HG02759 (cell line): ENCODE data around the gene NEO1.
"Not testable (repeated sequence)": the region's sequence is repeated elsewhere in the genome, so short reads cannot be mapped to it uniquely, and the experiment has no call there.

ENCODE experiments used
- ATAC-seq: cut with Tn5 transposase; IDR thresholded peaks from one replicate; pipeline ENCODE4 v1.9.1; 2021; ENCODE audit warnings: mild to moderate bottlenecking, moderate library complexity; ENCODE audit not compliant: unreplicated experiment

NEO1 gene

GRCh38 chr15:73190189-73190601 is 137.9 kb downstream of the NEO1 start:
- no peak for ATAC-seq

DNA sequence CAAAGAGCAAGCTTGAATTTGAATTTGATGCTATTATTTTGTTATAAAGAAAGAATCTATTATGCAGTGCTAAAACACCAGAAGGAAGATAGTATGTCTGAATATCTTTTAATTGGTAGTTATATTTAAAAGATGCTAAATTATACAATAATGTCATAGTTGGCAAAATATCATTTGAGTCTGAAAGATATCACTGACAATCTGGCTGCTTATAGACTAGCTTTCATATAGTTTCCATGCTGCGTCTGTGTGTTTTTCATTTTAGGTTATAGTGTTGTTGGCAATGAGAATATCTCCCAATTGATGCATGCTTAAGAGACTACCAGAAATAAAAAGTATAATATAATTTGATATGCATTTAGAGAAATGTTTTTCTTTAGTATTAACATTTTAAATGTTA is 142.9 kb downstream of the NEO1 start:
- ATAC-seq: no peak

- no peak for ATAC-seq
These were observed 143.8 kb downstream of the NEO1 start for GRCh38 chr15:73196113-73196512.

GRCh38 chr15:73200339-73200738 is 148.1 kb downstream of the NEO1 start:
- ATAC-seq: no peak

GRCh38 chr15:73210630-73211029 is 158.4 kb downstream of the NEO1 start:
- ATAC-seq: no peak

DNA sequence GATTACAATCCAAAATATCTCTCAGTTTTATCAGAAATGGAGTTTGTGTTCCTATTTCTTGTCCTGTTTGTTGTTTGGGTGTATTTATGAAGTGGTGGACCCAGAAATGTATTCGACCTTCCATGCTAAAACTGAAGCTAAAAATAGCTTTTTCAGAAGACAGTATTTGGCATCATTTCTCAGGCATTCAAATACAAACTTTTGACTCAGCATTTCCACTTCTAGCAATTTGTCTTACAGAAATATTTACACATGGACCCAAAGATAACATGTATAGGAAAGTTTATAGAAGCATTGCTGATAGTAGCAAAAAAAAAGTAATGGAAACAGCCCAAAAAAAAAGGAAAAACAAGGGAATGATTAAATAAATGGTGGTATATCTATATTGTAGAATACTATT is 160.2 kb downstream of the NEO1 start:
- no peak for ATAC-seq

DNA sequence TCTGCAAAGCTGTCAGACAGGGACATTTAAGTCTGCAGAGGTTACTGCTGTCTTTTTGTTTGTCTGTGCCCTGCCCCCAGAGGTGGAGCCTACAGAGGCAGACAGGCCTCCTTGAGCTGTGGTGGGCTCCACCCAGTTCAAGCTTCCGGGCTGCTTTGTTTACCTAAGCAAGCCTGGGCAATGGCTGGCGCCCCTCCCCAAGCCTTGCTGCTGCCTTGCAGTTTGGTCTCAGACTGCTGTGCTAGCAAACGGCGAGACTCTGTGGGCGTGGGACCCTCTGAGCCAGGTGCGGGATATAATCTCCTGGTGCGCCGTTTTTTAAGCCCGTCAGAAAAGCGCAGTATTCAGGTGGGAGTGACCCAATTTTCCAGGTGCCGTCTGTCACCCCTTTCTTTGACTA is 169.2 kb downstream of the NEO1 start:
- ATAC-seq: not testable (repeated sequence)

GRCh38 chr15:73225358-73226015 is 173.2 kb downstream of the NEO1 start:
- ATAC-seq: no peak

GRCh38 chr15:73226093-73226814 is 174.0 kb downstream of the NEO1 start:
- ATAC-seq: no peak

DNA sequence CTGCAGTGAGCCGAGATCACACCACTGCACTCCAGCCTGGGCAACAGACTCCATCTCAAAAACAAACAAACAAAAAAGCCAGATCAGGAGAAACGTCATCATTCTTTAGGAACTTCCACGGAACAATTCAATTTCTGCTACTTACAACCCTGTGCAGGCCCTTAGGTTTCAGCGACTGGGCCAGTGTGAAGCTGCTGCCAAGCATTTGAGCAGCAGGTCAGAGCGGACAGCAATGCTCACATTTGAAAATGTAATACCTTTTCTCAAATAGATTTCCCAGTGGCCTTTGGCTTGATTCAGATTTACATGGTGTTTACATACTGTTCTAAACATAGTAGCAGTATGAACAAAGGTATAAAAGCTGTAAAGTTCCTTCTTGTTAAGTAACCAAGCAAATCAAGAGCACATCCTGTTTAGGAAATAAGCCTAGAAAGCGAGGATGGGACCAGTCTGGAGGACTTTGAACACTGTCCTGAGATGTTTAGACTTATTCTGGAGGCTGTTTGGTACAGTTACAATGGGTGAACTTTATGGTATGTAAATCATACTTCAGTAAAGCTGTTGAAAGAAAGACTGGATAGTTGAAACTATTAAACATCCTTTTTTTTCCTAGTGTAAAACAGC is 175.3 kb downstream of the NEO1 start:
- ATAC-seq: no peak

- ATAC-seq: no peak
These were observed 175.9 kb downstream of the NEO1 start for GRCh38 chr15:73228128-73228646.

GRCh38 chr15:73231661-73232419 is 179.6 kb downstream of the NEO1 start:
- ATAC-seq: no peak

DNA sequence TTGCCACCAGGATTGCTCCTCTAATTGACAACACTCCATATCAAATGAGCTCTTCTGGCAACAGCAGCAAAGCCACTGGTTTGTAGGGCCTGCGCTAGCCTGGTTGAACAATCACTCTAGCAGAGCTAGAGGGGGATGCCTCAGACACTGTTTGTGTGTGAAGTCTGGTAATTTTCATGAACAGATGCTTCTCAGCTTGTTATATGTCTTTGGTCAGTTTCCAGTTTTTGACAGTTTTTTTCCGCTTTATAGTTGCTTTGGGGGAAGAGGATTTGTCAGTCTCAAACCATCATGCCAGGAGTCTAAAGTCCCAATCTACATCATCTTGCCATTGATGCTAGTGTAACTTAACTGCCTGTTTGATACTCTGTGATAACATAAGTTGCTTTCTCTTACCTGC is 180.5 kb downstream of the NEO1 start:
- no peak for ATAC-seq

GRCh38 chr15:73233623-73234022 is 181.4 kb downstream of the NEO1 start:
- no peak for ATAC-seq

DNA sequence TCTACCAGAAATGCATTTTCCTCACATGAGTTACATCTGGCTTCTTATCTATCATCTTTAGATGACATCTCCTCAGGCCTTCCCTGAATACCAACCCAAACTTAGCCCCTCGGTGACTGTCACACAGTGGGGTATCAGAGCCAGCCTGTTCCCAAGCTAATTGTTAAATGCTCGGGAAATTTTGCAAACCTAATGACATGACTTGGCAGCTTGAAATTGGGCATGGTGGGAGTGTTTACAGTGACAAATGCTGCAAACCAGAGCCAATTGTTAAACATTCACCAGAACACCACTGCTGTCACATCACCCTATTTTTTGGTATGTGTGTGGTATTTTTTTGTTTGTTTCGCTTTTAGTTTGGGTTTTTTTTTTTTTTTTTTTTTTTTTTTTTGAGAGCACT is 185.6 kb downstream of the NEO1 start:
- no peak for ATAC-seq

DNA sequence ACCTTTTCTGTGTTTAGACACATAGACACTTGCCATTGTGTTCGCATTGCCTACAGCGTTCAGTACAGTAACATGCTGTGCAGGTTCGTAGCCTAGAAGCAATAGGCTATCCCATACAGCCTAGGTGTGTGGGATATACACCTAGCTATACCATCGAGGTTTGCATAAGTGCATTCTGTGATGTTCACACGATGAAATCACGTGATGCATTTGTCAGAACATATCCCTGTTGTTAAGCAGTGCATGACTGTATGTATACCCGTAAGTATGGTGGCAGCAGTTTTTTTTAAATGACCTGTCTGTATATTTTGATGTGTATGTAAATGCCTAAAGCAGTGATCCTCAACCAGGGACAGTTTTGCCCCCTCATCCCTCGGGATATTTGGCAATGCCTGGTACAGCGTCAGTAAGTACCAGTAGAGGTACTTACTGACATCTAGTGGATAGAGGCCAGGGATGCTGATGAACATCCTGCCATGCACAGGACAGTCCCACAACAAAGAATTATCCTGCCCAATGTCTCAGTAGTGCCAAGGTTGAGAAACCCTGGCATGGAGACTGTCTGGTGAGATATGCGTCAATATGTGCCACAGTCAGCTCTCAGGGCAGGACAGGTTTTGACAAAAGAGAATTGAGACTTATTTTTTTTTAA is 187.4 kb downstream of the NEO1 start:
- ATAC-seq: no peak

DNA sequence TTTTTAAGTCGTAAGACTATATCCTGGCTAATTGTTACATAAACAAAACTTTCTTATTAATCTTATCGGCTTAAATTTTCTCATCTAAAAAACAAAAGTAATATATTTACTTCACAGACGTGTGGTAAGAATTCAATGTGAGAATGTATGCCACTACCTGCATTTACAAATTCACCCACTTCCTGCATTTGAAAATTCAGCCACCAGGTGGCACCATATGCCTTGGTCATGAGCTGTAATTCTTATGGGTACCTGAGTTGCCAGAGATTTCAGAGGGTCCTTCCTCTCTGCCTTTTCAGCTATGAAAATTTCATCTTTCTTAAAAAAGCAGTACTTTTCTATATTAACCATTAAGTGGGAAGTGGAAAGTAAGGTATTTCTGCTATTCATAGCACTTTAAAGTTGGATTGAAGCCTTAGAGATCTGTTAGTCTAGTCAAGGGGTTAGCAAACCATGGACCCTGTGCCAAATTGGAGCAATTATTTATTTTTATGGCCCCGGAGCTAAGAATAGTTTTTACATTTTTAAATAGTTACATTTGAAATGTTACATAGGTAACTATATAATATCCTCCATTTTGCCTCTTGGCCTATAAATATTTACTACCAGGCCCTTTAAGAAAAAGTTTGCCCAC is 188.7 kb downstream of the NEO1 start:
- no peak for ATAC-seq

DNA sequence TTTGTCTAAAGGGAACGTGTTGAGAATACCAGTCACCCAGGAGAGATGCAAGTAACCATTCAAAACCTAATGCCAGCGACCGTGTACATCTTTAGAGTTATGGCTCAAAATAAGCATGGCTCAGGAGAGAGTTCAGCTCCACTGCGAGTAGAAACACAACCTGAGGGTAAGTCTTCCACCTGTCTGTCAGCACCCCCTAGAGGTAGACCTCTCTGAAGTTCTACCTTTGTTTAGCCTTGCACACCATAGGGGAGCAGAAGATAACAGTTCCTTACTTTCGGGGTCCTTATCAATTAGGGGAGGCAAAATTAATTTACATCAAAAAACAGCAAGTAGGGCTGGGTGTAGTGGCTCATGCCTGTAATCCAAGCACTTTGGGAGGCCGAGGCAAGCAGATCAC is 192.1 kb downstream of the NEO1 start:
- ATAC-seq: no peak

- no peak for ATAC-seq
These were observed 194.2 kb downstream of the NEO1 start for GRCh38 chr15:73246439-73246838.

DNA sequence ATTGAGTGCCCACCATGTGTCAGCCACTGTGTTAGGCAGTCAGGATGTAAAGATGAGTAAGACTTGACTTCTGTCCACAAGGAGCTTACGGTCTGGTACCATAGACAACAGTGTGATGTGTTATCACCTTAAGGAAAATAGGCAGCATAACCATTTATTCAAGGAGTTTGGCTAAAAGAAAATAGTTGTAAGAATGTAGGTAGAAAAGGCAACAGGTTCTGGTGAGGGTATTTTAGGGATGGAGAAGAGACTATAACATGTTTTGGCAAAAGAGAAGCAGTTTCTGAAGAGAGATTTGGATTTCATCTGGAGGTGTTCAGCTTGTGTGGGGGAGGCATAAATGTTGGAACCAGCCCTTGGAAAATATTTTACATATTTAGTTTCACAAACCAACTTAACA is 194.6 kb downstream of the NEO1 start:
- ATAC-seq: no peak
